Limb (tissue), 2 donors: ENCODE results near the gene DBF4B.
"Not testable (repeated sequence)": the region's sequence is repeated elsewhere in the genome, so short reads cannot be mapped to it uniquely, and the experiment has no call there.

Source experiments
- DNase-seq, 2 donors: peaks; one replicate each; pipeline ENCODE4 v3.0.0-alpha.2; 2016; ENCODE audit errors: extremely low spot score in 2 of 2

Gene DBF4B

DNA sequence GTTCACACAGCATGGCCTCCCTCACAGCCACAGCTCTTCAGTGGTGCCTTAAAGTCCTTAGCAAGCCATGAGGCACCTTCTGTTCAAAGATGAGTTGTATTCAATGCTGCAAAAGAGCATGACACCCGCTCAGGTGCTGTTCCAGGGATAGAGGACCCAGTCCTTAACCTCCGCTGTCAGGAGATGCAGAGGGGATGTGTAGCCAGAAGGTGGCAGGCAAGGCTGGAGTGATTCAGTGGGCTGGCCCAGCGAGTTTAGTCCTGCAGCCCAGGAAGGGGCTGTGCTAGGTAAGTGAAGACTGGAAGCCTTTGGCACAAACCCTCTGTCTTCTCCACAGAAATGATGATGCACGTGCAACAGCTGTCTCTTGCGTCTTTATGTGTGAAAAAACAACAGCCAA, 25.3 kb downstream of the DBF4B start:
- DNase-seq: no peak

DNA sequence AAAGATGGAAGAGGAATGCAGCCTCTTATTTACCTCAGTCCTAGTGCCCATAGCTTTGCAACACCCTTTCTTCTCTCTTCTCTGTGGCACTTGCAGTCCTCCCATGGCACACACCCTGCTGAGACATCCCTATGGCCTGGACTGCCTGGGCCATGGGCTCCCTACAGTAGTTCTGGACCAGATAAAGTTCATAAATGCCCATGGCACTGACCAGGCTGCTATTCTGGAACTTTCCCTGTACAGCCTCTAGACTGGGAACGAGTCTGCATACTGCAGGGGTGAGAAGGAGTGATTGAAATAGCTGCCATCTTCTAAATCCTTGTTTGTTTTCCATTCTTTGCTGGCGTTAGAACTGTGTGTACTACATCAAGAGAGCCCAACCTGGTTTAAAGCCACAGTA, 25.8 kb downstream of the DBF4B start:
- DNase-seq: no peak

GRCh38 chr17:44736551-44737240, 28.2 kb downstream of the DBF4B start:
- no peak for DNase-seq

DNA sequence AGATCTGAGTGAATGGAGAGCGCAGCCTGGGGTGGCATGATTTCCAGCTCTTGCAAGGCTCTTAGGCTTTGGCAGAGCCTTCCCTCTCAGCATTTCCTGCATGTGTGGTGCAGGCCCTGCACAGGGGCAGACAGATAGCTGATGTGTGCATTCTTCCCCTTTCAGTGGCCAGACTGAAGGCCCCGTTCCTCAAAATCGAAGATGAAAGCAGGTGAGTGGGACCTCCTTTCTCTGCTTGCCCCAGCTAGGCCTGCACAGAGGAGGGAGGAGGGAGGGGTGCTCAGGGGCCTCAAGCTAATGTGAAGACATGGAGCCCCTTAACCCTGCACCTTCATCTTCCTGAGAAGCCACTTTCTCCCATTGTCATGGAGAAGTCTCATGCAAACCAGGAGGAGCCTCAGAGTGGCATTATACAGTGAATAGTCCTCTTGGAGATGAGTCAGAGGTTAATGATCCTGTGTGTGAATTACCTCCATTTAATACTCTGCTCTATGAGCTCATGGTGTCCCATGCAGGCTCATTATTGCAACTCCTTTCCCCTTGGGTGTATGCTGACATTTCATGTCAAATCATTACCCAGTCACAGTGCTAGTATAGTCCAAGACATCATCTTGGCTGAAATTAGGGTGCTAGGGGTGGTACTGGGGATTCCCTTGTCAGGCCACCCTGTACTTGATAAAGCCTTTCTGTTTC, 29.9 kb downstream of the DBF4B start:
- DNase-seq: no peak

GRCh38 chr17:44741316-44741715, 32.9 kb downstream of the DBF4B start:
- DNase-seq: no peak

DNA sequence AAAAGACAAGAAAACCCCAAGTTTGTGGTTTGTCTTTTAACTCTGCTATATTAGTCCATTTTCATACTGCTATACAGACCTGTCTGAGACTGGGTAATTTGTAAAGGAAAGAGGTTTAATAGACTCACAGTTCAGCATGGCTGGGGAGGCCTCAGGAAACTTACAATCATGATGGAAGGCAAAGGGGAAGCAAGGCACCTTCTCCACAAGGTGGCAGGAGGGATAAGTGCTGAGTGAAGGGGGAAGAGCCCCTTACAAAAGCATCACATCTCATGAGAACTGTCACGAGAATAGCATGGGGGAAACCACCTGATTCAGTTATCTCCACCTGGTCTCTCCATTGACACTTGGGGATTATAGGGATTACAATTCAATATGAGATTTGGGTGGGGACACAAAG, 36.8 kb downstream of the DBF4B start:
- no peak for DNase-seq

GRCh38 chr17:44745738-44746137, 37.3 kb downstream of the DBF4B start:
- not testable (repeated sequence) for DNase-seq

DNA sequence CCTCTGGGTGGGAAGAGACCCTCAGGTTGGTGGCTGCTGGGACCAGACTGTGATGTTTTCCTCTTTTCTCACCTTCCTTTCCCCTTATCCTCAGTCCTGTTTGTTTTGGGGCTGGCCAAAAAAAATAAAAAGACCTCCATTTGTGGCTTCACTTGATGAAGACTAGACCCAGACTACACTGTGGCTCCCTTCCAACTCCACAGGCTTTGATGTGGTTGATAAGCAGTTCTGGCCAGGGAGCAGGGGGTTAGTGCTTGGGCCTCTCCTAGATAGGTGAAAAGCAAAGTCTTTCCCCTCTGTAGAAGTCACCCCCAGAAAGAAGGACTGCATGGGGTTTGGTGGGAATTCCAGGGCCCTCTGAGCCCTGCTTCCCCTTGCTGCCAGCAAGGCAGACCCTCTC, 39.1 kb downstream of the DBF4B start:
- DNase-seq: no peak

DNA sequence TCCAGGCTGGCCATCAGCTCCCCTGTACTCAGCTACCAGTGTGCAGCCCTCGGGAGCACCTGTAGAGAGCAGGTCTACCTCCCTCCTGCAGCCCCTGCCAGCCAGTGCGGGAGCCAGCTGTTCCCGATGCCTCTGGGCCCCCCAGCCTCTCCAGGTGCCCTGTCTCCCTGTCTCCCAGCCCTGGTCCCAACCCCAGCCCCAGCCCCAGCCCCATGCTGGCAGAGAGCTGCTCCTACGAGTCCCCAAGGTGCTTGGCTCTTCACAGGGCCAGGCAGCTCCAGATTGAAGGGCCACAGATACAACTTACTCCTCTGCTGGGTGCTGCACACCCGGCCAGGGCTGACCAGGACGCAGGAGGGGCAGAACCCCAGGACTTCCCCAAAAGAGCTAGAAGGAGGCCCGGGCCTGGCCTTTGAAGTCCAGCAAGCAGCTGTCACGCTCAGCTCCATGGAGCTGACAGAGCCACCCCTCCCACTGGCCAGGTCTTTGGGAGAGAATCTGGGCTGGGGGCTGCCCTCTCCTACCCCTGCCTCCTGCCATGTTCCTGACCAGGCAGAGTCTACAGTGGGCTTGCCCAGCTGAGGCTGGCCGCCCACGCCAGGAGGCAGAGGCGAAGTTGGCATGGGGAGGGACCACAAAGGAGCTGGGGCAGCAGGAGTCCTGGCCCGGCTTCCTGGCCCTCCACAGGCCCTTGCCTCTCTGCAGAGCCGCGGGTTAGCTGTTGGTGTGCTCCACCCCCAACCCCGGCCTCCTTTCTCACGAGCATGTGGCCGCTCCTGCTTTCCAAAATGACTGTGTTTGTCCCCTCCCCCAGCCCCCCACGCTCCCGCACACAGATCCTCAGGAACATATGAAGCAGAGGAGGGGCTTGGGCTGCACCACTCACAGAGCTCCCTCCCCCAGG, 40.9 kb downstream of the DBF4B start:
- DNase-seq: peak; percentile 29 to 36

DNA sequence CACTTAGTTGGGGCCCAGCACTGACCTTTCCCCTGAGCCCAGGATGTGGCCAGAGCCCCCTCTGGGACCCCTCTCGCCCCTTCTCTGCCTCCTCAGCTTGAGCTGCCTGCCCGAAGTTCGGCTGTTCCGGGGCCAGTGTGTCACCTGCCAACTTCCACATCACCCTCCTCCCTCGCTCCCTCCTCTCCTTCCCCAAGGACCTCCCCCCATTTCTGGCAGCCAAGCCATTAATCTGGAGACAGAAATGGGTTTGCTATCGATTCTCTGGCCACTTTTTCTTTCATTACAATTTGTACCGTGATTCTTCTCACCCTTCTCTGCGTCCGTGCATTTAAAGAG, 41.5 kb downstream of the DBF4B start:
- DNase-seq: peak in 1 of 2 donors; percentile 62

GRCh38 chr17:44751331-44751730, 42.9 kb downstream of the DBF4B start:
- DNase-seq: no peak

- DNase-seq: no peak
Measured at GRCh38 chr17:44751806-44752205, 43.3 kb downstream of the DBF4B start.

GRCh38 chr17:44752953-44753861, 44.7 kb downstream of the DBF4B start:
- peak in 1 of 2 donors; percentile 22 for DNase-seq

DNA sequence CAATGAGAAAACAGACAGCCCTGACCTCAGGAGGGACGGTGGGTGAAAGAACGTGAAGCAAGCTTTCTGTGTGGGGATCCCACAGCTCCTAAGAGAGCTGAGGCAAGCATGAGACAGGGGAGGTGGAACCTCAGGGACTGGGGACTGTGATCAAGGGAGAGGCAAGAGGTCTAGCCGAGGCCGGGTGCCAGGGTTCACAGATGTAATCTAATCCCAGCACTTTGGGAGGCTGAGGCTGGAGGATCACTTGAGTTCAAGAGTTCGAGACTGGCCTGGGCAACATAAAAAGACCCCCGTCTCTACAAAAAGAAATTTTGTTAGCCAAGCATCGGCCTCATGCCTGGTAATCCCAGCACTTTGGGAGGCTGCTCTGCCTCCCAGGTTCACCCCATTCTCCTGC, 45.8 kb downstream of the DBF4B start:
- no peak for DNase-seq

- DNase-seq: not testable (repeated sequence)
Measured at GRCh38 chr17:44755180-44755579, 46.7 kb downstream of the DBF4B start.

DNA sequence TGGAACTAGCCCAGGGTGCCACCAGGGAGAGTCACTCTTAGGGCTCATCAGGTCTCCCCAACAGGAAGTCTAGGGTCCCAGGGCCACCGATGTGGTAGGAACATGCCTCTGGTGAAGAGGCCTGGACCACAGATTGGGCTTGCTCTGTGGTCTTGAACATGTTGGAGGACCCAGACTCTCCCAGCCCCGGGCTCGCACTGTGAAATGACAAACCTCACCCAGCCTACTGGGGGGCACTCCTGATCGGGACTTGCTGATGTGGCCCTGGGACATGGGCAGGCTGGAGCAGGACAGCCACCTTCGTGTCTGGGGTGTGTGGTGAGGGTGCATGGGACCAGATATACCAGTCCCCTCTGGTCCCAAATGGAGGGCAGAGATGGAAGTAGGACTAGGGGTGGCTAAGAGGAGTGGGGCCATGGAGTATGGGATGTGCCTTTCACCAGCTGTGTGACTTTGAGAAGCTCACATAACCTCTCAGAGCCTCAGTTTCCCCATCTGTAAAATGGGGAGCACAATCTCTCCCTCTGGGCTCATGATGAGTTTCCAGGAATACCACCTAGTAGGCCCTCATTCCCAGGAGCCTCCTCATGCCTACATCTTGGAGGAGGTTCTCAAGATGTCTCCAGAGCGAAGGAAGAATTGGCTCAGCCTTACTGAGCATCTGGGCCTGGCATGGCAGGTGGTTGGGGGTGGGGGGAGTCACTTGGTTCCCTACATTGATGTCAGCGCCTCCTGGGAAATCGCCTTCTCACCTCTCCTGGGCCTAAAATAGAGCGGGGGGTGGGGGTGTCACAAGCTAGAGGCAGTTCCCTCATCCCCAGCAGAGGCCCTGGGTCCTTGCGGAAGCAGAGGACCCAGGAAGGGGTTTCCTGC, 48.8 kb downstream of the DBF4B start:
- peak in 1 of 2 donors; percentile 30 for DNase-seq

GRCh38 chr17:44757918-44758413, 49.5 kb downstream of the DBF4B start:
- peak in 1 of 2 donors; percentile 30 for DNase-seq

DNA sequence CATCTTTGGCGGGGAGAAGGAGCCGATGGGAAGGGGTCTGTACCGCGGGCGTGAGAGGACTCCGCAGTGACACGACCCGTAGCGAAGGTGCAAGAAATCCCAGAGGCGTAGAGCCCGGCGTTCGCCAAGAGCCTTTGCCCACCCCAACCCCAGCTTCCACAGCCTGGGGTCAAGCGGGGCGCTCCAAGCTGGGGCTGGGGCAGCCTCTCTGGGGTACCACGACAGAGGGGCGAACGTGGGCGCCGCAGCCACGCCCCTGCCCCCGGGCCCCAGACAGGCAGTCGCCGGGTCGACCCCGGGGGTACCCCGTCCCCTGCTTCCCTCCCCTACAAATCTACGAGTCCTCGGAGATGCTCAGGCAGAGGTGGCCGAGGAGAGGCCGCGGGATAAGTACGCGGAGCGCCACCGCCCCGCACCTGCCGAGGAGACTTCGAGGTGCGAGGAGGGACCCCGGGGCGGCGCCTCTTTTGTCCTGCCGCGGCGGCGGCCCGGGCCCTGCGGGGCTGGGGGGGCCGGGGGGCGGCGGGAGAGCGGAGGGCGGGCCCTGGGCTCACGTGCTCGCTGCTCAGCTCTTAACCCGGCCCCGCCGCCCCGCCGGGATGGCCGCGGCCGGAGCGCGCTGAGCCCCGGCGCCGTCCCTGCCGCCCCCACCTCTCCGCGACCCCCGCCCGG, 50.1 kb downstream of the DBF4B start, which contains the start of gene ADAM11:
ADAM11 (plus strand) TSS at position 575 of the 672 bp plus-strand sequence. CDS start 212 bp downstream, outside the sequence.
- DNase-seq: peak in 1 of 2 donors; percentile 58
